Tibial artery (tissue), 4 donors: ENCODE data around the gene SORCS2.
A peak's percentile ranks its signal among the peaks of the same experiment; 100 is the strongest.

Experiments
- DNase-seq, 2 donors: peaks; one replicate each; pipeline ENCODE4 v3.0.0-alpha.2; 2019
- H3K27ac ChIP-seq, 2 donors: fragments of 200-600 bp; sonication (generic) in 1 of 2; 1 replicate in 1 of 2; 2 replicates in 1 of 2; pipeline ENCODE4 v1.5.1; 2018 to 2019; ENCODE audit warnings: mild to moderate bottlenecking in 1 of 2
- H3K27me3 ChIP-seq, 2 donors: fragments of 200-600 bp; sonication (generic) in 1 of 2; one replicate each; pipeline versions ENCODE4 v1.5.1 to v1.6.0; 2016 to 2019
- H3K36me3 ChIP-seq, 3 donors: fragments of 200-600 bp; sonication (generic) in 2 of 3; one replicate each; pipeline ENCODE4 v1.5.1; 2016 to 2019; ENCODE audit warnings: mild to moderate bottlenecking in 2 of 3
- H3K4me1 ChIP-seq, 4 donors: fragments of 200-600 bp; sonication (generic) in 2 of 4; 1 replicate in 3 of 4; 2 replicates in 1 of 4; pipeline ENCODE4 v1.5.1; 2016 to 2019
- H3K4me3 ChIP-seq, 2 donors: fragments of 200-600 bp; sonication (generic) in 1 of 2; 1 replicate in 1 of 2; 2 replicates in 1 of 2; pipeline ENCODE4 v1.5.1; 2018 to 2019; ENCODE audit warnings: mild to moderate bottlenecking in 2 of 2
- H3K9me3 ChIP-seq, 3 donors: fragments of 200-600 bp; sonication (generic) in 1 of 3; one replicate each; pipeline ENCODE4 v1.5.1; 2016 to 2019
- intact Hi-C: fragments of 100-400 bp; cut with DNase I; formaldehyde crosslinking; loops from one replicate; pipeline ENCODE4 v1.15.0; 2023; ENCODE audit warnings: low total_unique reads
- TF ChIP-seq, protein P1 (sequence below), 2 experiments: fragments of 200-600 bp in 1 of 2; fragments of 450-650 bp in 1 of 2; IDR thresholded peaks; one replicate each; pipeline ENCODE4 v1.5.1; 2017 to 2019; ENCODE audit warnings: antibody characterized with exemption in 2 of 2, mild to moderate bottlenecking in 1 of 2, moderate library complexity in 1 of 2

SORCS2 gene

GRCh38 chr4:7415927-7416686, 223.8 kb downstream of the SORCS2 start:
- Histone ChIP-seq H3K27ac (no peak overlapping the region), H3K9me3 (no peaks in the 10 kb centered on the region), H3K4me3 (no peak overlapping the region), H3K36me3 (no peaks in the 10 kb centered on the region), H3K27me3 (no peaks in the 10 kb centered on the region), H3K4me1 (peaks cover 0 to 11% (median 0%) of the 10 kb centered on the region in 4 donors)
- intact Hi-C loops = no loop called here
- TF ChIP-seq, protein P1, sequence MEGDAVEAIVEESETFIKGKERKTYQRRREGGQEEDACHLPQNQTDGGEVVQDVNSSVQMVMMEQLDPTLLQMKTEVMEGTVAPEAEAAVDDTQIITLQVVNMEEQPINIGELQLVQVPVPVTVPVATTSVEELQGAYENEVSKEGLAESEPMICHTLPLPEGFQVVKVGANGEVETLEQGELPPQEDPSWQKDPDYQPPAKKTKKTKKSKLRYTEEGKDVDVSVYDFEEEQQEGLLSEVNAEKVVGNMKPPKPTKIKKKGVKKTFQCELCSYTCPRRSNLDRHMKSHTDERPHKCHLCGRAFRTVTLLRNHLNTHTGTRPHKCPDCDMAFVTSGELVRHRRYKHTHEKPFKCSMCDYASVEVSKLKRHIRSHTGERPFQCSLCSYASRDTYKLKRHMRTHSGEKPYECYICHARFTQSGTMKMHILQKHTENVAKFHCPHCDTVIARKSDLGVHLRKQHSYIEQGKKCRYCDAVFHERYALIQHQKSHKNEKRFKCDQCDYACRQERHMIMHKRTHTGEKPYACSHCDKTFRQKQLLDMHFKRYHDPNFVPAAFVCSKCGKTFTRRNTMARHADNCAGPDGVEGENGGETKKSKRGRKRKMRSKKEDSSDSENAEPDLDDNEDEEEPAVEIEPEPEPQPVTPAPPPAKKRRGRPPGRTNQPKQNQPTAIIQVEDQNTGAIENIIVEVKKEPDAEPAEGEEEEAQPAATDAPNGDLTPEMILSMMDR (IDR thresholded peaks at IDR 0.05) = no peak
- peak; percentile 7 to 41 for DNase-seq

DNA sequence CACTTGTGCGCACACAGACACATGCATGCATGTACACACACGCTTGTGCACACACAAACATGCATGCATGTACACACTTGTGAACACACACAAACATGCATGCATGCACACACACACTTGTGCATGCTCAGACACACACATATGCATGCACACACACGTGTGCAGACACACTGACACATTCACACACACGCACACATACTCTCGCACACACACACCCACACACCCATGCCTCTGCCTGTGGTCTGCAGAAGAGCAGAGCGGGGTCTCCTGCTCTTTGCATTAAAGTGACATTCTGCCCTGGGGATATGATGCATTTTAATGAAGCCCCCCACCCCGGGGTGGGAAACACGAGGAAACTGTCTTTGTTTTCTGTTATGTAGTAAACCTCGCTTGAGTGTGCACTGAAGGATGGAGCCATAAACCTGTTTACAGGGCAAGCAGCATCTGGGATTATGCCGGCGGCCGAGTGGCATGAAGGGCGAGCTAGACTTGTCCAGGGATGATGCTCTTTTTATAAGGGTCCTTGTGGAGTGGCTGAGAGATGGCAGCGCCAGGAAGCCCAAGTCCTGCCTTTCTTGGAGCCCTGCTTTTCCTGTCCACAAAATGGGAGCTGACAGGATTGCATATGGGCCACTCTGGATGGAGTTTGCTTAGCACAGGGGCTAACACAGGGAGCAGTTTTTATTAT, 224.6 kb downstream of the SORCS2 start:
- TF ChIP-seq, protein P1 (IDR thresholded peaks at IDR 0.05) = no peak
- H3K36me3 ChIP-seq = no peaks in the 10 kb centered on the region
- H3K4me3 ChIP-seq = no peak overlapping the region
- H3K4me1 ChIP-seq = peaks cover 0 to 4% (median 0%) of the 10 kb centered on the region in 4 donors
- H3K27ac ChIP-seq = no peak overlapping the region
- no peaks in the 10 kb centered on the region for H3K9me3 ChIP-seq
- intact Hi-C loops = no loop called here
- H3K27me3 ChIP-seq = no peaks in the 10 kb centered on the region
- DNase-seq = peak in 1 of 2 donors; percentile 10

GRCh38 chr4:7417639-7418038, 225.3 kb downstream of the SORCS2 start:
- intact Hi-C loops = no loop called here
- no peaks in the 10 kb centered on the region for H3K36me3 ChIP-seq
- peak; percentile 7 to 46 for DNase-seq
- no peaks in the 10 kb centered on the region for H3K27me3 ChIP-seq
- no peak overlapping the region for H3K27ac ChIP-seq
- H3K4me3 ChIP-seq = no peak overlapping the region
- no peaks in the 10 kb centered on the region for H3K4me1 ChIP-seq
- no peaks in the 10 kb centered on the region for H3K9me3 ChIP-seq
- TF ChIP-seq, protein P1 (IDR thresholded peaks at IDR 0.05) = no peak

- Histone ChIP-seq H3K4me1 (no peaks in the 10 kb centered on the region), H3K27ac (no peak overlapping the region), H3K36me3 (no peaks in the 10 kb centered on the region), H3K9me3 (no peaks in the 10 kb centered on the region), H3K4me3 (no peak overlapping the region), H3K27me3 (no peaks in the 10 kb centered on the region)
- intact Hi-C loops = no loop called here
- TF ChIP-seq, protein P1 (IDR thresholded peaks at IDR 0.05) = no peak
- DNase-seq = peak in 1 of 2 donors; percentile 10
Observed at GRCh38 chr4:7418131-7418943, 226.0 kb downstream of the SORCS2 start.

- Histone ChIP-seq H3K27ac (no peak overlapping the region), H3K4me1 (no peaks in the 10 kb centered on the region)
- peak; percentile 12 to 64 for DNase-seq
Observed at GRCh38 chr4:7419961-7420660, 227.8 kb downstream of the SORCS2 start.

More at GRCh38 chr4:7419961-7420660, 227.8 kb downstream of the SORCS2 start:
- intact Hi-C loops = no loop called here
- TF ChIP-seq, protein P1 (IDR thresholded peaks at IDR 0.05) = no peak
- H3K4me3 ChIP-seq = no peak overlapping the region
- H3K36me3 ChIP-seq = no peaks in the 10 kb centered on the region
- no peaks in the 10 kb centered on the region for H3K27me3 ChIP-seq
- H3K9me3 ChIP-seq = no peaks in the 10 kb centered on the region
